GM20431 (cell line): ENCODE measurements around the gene VOPP1.

Experiments used
- in situ Hi-C: fragments of 300-500 bp; cut with MseI, MboI; formaldehyde crosslinking; loops from one replicate; pipeline ENCODE4 v1.15.0; 2020; ENCODE audit warnings: low sequenced_read_pairs; ENCODE audit not compliant: unreplicated experiment

Gene VOPP1

GRCh38 chr7:55497521-55497920 is 74.8 kb downstream of the VOPP1 start:
- in situ Hi-C loops, result no loop called here

- in situ Hi-C loops, result no loop called here
Observed at GRCh38 chr7:55496906-55497305, 75.4 kb downstream of the VOPP1 start.

GRCh38 chr7:55494951-55495350 is 77.4 kb downstream of the VOPP1 start:
- in situ Hi-C loops, result no loop called here

- in situ Hi-C loops, result no loop called here
Observed at GRCh38 chr7:55493408-55493807, 78.9 kb downstream of the VOPP1 start.

- in situ Hi-C loops, result no loop called here
Observed at GRCh38 chr7:55491346-55491745, 81.0 kb downstream of the VOPP1 start.

GRCh38 chr7:55490099-55490498 is 82.2 kb downstream of the VOPP1 start:
- in situ Hi-C loops, result no loop called here

- in situ Hi-C loops, result no loop called here
Observed at GRCh38 chr7:55489552-55489951, 82.8 kb downstream of the VOPP1 start.

GRCh38 chr7:55488804-55489340 is 83.4 kb downstream of the VOPP1 start:
- in situ Hi-C loops, result no loop called here

GRCh38 chr7:55488216-55488615 is 84.1 kb downstream of the VOPP1 start:
- in situ Hi-C loops, result no loop called here

- in situ Hi-C loops, result no loop called here
Observed at GRCh38 chr7:55486991-55487390, 85.3 kb downstream of the VOPP1 start.

- in situ Hi-C loops, result no loop called here
Observed at GRCh38 chr7:55486192-55486590, 86.1 kb downstream of the VOPP1 start.

GRCh38 chr7:55485501-55486191 is 86.7 kb downstream of the VOPP1 start:
- in situ Hi-C loops, result no loop called here

GRCh38 chr7:55484834-55485233 is 87.5 kb downstream of the VOPP1 start:
- in situ Hi-C loops, result no loop called here

GRCh38 chr7:55484241-55484640 is 88.1 kb downstream of the VOPP1 start:
- in situ Hi-C loops, result no loop called here

- in situ Hi-C loops, result no loop called here
Observed at GRCh38 chr7:55483046-55483445, 89.3 kb downstream of the VOPP1 start.

GRCh38 chr7:55481155-55481554 is 91.1 kb downstream of the VOPP1 start:
- in situ Hi-C loops, result no loop called here

GRCh38 chr7:55478700-55479099 is 93.6 kb downstream of the VOPP1 start:
- in situ Hi-C loops, result no loop called here

- in situ Hi-C loops, result no loop called here
Observed at GRCh38 chr7:55477781-55478374, 94.4 kb downstream of the VOPP1 start.

- in situ Hi-C loops, result no loop called here
Observed at GRCh38 chr7:55476852-55477780, 95.2 kb downstream of the VOPP1 start.

GRCh38 chr7:55475855-55476803 is 96.2 kb downstream of the VOPP1 start:
- in situ Hi-C loops, result no loop called here
